MCF 10A (cell line): ENCODE data around the gene DACT3. TPM values are rescaled to one million over a fixed set of nuclear protein-coding genes. Genes with fewer than 3 reads are reported as not detected.

ENCODE experiments used
- BruUV-seq: library from RNA; stranded (reverse); fragments of 400-500 nt; replicated peaks from 2 replicates; lab custom pipeline; 2021; lab: Mats Ljungman, UMichigan
- CTCF ChIA-PET: fragments of 300-600 bp; sonication (Branson Sonifier 250); formaldehyde crosslinking; extraction: SDS; loops from one replicate; lab custom pipeline; 2021; ENCODE audit warnings: antibody characterized with exemption, inconsistent platforms; lab: Yijun Ruan, JAX
- POLR2A ChIA-PET: fragments of 300-600, 350-650 bp; sonication (Branson Sonifier 250); formaldehyde crosslinking; extraction: SDS; loops from one replicate; lab custom pipeline; 2020; ENCODE audit warnings: antibody characterized with exemption, inconsistent platforms; lab: Yijun Ruan, JAX
- DNase-seq: peaks from one replicate; pipeline ENCODE4 v3.0.0-alpha.2; 2018; ENCODE audit not compliant: unreplicated experiment
- H3K27ac Mint-ChIP-seq: one replicate; pipeline ENCODE4 v1.8.0; 2022; ENCODE audit warnings: mild to moderate bottlenecking, low read depth, mixed read lengths; ENCODE audit not compliant: unreplicated experiment
- H3K27me3 Mint-ChIP-seq: one replicate; pipeline ENCODE4 v1.8.0; 2022; ENCODE audit warnings: mixed read lengths; ENCODE audit not compliant: insufficient read depth, unreplicated experiment
- H3K36me3 Mint-ChIP-seq: one replicate; pipeline ENCODE4 v1.8.0; 2022; ENCODE audit warnings: mild to moderate bottlenecking, moderate library complexity, mixed read lengths; ENCODE audit not compliant: insufficient read depth, unreplicated experiment
- H3K4me1 Mint-ChIP-seq: one replicate; pipeline ENCODE4 v1.8.0; 2022; ENCODE audit warnings: mixed read lengths; ENCODE audit not compliant: insufficient read depth, unreplicated experiment
- H3K4me3 Mint-ChIP-seq: one replicate; pipeline ENCODE4 v1.8.0; 2022; ENCODE audit warnings: mild to moderate bottlenecking, moderate library complexity, mixed read lengths; ENCODE audit not compliant: unreplicated experiment
- H3K9me3 Mint-ChIP-seq: one replicate; pipeline ENCODE4 v1.8.0; 2022; ENCODE audit warnings: mixed read lengths; ENCODE audit not compliant: unreplicated experiment
- intact Hi-C: fragments of 100-400 bp; cut with micrococcal nuclease; formaldehyde crosslinking; loops from 2 replicates; pipeline ENCODE4 v1.14.1; 2022
- total RNA-seq: library from RNA; stranded (reverse); gene quantifications from 2 replicates; pipeline ENCODE4 v1.2.3, GENCODE V29; 2022
- TF ChIP-seq, protein P1 (sequence below): fragments of 200-600 bp; IDR thresholded peaks from one replicate; pipeline ENCODE4 v1.8.0; 2022; ENCODE audit warnings: antibody characterized with exemption, mild to moderate bottlenecking; ENCODE audit not compliant: unreplicated experiment

The DACT3 gene
- total RNA-seq, 1 experiment from 2014 or later: 0.09 TPM

DNA sequence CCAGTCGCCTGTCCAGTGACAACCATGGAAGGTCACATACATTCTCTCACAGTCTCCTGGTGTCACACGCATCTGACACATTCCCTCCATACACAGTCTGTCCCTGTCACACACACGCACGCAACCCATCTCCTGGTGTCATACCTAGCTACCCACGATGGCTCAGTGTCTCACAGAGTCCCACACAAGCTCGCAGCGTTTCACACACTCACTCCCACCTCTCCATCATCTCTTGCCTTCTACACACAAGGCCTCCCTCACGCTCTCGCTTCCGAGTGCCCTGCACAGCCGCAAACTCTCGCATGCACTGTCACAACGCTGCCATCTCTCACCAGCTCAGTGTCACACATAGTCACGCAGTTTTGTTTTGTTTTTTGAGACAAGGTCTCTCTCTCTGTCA lies 23.8 kb downstream of the DACT3 start:
- Mint-ChIP-seq H3K9me3 (no peaks in the 10 kb centered on the region), H3K36me3 (no peaks in the 10 kb centered on the region), H3K27me3 (peaks cover 21% of the 10 kb centered on the region), H3K27ac (no peak overlapping the region), H3K4me3 (no peak overlapping the region), H3K4me1 (peaks cover 6% of the 10 kb centered on the region)
- TF ChIP-seq, protein P1, sequence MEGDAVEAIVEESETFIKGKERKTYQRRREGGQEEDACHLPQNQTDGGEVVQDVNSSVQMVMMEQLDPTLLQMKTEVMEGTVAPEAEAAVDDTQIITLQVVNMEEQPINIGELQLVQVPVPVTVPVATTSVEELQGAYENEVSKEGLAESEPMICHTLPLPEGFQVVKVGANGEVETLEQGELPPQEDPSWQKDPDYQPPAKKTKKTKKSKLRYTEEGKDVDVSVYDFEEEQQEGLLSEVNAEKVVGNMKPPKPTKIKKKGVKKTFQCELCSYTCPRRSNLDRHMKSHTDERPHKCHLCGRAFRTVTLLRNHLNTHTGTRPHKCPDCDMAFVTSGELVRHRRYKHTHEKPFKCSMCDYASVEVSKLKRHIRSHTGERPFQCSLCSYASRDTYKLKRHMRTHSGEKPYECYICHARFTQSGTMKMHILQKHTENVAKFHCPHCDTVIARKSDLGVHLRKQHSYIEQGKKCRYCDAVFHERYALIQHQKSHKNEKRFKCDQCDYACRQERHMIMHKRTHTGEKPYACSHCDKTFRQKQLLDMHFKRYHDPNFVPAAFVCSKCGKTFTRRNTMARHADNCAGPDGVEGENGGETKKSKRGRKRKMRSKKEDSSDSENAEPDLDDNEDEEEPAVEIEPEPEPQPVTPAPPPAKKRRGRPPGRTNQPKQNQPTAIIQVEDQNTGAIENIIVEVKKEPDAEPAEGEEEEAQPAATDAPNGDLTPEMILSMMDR: no peak
- DNase-seq: no peak
- POLR2A ChIA-PET: no interaction called here
- BruUV-seq: no TSS peak
- intact Hi-C loops: no loop called here
- CTCF ChIA-PET: interaction anchor here (1.0 to 1.3 kb wide), 3 partner anchors 10 to 24 kb away, joined by 3 to 6 read pairs (median 3); partner anchors contain the start of gene DACT3

DNA sequence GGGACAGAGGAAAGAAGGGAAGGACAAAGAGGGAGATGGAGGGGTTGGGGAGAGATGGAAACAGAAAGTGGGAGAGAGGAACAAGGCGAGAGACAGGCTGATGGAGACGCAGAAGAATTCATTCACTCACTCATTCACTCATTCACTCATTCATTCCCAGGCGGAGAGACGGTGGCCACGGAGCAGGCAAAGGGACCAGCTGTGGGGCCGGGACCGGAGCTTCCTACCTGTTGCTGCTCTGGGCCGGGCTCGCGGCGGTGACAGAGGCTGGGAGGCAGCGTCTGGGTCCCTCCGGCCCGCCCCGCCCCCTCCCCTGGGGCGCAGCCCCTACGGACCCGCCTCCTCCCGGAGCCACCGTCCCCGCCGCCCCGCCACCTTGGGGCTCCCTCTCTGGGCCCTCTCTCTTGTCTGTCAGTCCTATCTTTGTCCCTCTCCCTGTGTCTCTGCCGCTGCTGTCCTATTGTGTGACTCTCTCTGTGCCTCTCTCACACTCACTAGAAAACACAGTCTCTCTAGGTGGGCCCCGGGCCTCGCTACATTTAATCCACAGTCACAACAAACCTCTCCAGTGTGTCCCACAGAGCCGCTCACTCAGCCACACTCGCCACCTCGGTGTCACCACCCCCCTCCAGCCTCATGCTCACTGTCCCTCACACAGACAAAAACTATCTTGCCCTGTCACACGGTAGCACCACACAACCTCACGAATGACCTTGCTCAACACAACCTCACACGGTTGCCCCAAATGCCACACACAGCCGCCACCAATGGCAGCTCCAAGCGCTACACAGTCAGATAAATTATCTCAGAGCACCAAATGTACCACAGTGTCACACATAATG lies 24.8 kb downstream of the DACT3 start, which contains the start of gene GNG8:
Gene GNG8, minus strand, starts transcription at position 283 of the 842 bp plus-strand sequence. CDS start 1,520 bp downstream, outside the sequence.
- Mint-ChIP-seq H3K9me3 (no peaks in the 10 kb centered on the region), H3K27me3 (peaks cover 20% of the 10 kb centered on the region), H3K36me3 (no peaks in the 10 kb centered on the region), H3K4me1 (peaks cover 14% of the 10 kb centered on the region), H3K27ac (no peak within 1 kb of the TSS), H3K4me3 (no peak within 1 kb of the TSS)
- CTCF ChIA-PET: interaction anchor here (0.5 to 1.3 kb wide), 5 partner anchors 21 to 149 kb away, joined by 3 to 6 read pairs (median 4); partner anchors contain the start of gene DACT3
- intact Hi-C loops: no loop called here
- DNase-seq: no peak
- no TSS peak for BruUV-seq
- POLR2A ChIA-PET: no interaction called here
- TF ChIP-seq, protein P1: no peak

DNA sequence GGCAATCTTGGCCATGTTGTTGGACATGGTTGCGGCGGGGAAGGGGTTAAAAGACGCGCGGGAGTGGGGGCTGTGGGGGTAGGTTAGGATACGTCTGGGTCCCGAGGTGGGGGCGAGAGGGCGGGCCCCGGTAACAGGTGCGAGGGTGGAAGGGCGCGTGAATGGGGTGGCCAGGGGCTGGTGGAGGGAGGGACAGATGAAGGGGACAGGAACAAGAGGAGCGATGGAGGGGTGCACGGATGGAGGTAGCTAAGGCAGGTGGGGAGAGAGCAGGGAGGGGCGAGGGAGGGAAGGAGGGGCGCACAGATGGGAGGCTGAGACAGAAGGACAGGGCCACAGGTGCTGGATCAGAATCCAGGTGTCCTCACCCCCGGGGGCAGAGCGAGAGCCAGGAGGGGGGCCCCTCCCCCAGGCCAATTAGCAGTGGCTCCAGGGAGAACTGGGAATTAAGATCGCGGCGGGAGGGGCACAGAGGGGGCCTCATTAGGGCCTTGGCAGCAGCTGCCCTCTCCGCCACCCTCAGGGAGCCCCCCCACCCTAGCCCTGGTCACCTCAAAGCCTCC lies 26.2 kb downstream of the DACT3 start:
- intact Hi-C loops: no loop called here
- DNase-seq: no peak
- ChIA-PET POLR2A (no interaction called here), CTCF (interaction anchor here (2.6 to 8.1 kb wide), 2 partner anchors 19 to 27 kb away, joined by 8 to 75 read pairs; no protein-coding TSS in a partner anchor)
- no TSS peak for BruUV-seq
- Mint-ChIP-seq H3K4me3 (peak overlapping the region; percentile 48), H3K36me3 (no peaks in the 10 kb centered on the region), H3K9me3 (no peaks in the 10 kb centered on the region), H3K4me1 (peaks cover 14% of the 10 kb centered on the region), H3K27ac (no peak overlapping the region), H3K27me3 (peaks cover 11% of the 10 kb centered on the region)
- TF ChIP-seq, protein P1: no peak
